ENCODE results near the gene PHC3.
"Not testable (repeated sequence)": the region's sequence is repeated elsewhere in the genome, so short reads cannot be mapped to it uniquely, and the experiment has no call there.

Gene PHC3

GRCh38 chr3:170114165-170114564, 67.4 kb downstream of the PHC3 start:
- not testable (repeated sequence) for DNase-seq

GRCh38 chr3:170111147-170111771, 70.3 kb downstream of the PHC3 start:
- DNase-seq, result no peak

- DNase-seq, result no peak
Measured at GRCh38 chr3:170109579-170110293, 71.8 kb downstream of the PHC3 start.

- no peak for DNase-seq
Measured at GRCh38 chr3:170108955-170109354, 72.6 kb downstream of the PHC3 start.

GRCh38 chr3:170107941-170108340, 73.6 kb downstream of the PHC3 start:
- no peak for DNase-seq

GRCh38 chr3:170102431-170102830, 79.1 kb downstream of the PHC3 start:
- DNase-seq, result no peak

- DNase-seq, result no peak
Measured at GRCh38 chr3:170100944-170101343, 80.6 kb downstream of the PHC3 start.

GRCh38 chr3:170098753-170099152, 82.8 kb downstream of the PHC3 start:
- DNase-seq, result no peak

GRCh38 chr3:170096342-170096741, 85.2 kb downstream of the PHC3 start:
- DNase-seq, result no peak

- no peak for DNase-seq
Measured at GRCh38 chr3:170095771-170096170, 85.8 kb downstream of the PHC3 start.

- no peak for DNase-seq
Measured at GRCh38 chr3:170092907-170093306, 88.6 kb downstream of the PHC3 start.

- DNase-seq, result no peak
Measured at GRCh38 chr3:170090601-170090981, 90.9 kb downstream of the PHC3 start.

- DNase-seq, result no peak
Measured at GRCh38 chr3:170089862-170090600, 91.5 kb downstream of the PHC3 start.

- no peak for DNase-seq
Measured at GRCh38 chr3:170085396-170085795, 96.1 kb downstream of the PHC3 start.

GRCh38 chr3:170083343-170083742, 98.2 kb downstream of the PHC3 start:
- DNase-seq, result no peak

- DNase-seq, result no peak
Measured at GRCh38 chr3:170081079-170081741, 100.3 kb downstream of the PHC3 start.

GRCh38 chr3:170080605-170081004, 100.9 kb downstream of the PHC3 start:
- DNase-seq, result no peak

GRCh38 chr3:170079536-170080165, 101.9 kb downstream of the PHC3 start:
- DNase-seq, result no peak

- DNase-seq, result no peak
Measured at GRCh38 chr3:170078620-170079281, 102.8 kb downstream of the PHC3 start.

- DNase-seq, result no peak
Measured at GRCh38 chr3:170077361-170077760, 104.2 kb downstream of the PHC3 start.

GRCh38 chr3:170076715-170077238, 104.8 kb downstream of the PHC3 start:
- DNase-seq, result no peak

GRCh38 chr3:170075441-170076091, 106.0 kb downstream of the PHC3 start:
- DNase-seq, result no peak

Data from islet precursor cell (in vitro differentiated cells).